HUDEP-2 (cell line): ENCODE results near the gene TTYH3.
A peak's percentile ranks its signal among the peaks of the same experiment; 100 is the strongest.
"Not testable (repeated sequence)": the region's sequence is repeated elsewhere in the genome, so short reads cannot be mapped to it uniquely, and the experiment has no call there.

ENCODE experiments used
- DNase-seq, 76 experiments: peaks; one replicate each; lab custom pipeline; 2025; ENCODE audit not compliant: unreplicated experiment in 76 of 76; lab: John Stamatoyannopoulos, UW

The TTYH3 gene

GRCh38 chr7:2661602-2662272, 30.0 kb downstream of the TTYH3 start:
- DNase-seq: no peak

DNA sequence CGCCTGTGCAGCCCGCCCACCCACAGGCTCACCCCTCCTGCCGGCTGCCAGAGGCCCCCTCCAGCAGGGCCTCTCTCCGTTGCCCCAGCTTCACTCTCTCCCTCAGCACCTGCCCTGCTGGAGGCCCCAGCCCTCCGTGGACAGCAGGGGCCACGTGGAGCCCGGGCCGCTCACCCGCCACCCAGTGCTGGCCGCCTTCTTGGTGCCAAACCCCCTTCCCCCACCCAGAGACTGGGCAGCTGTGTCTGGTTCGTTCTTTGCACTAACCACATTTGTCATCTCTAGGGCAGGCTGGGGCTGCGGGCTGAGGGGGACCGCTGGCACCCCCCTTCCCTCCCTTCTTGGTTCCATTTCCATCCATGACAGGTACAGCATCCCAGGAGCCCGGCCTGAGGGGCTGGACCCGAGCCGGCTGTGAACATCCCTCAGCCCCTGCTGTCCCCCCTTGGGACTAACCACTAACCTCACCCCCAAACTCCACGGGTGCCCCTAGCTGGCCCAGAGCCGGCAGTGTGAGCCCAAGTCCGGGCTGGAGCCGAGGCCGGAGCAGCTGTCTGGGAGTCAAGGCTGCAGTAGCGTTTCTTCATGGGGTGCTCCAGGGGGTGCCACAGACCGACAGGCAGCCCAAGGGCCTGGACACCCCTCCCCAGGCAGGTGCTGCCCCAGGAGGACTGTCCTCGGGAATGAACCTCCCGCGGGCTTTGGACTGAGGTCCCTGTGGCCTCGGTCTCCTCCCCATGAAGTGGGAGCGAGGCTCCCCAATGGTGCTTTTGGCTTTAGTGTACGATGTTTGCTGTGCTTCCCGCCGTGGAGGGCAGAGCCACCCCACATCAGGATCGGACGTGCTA, 30.7 kb downstream of the TTYH3 start:
- DNase-seq: no peak

DNA sequence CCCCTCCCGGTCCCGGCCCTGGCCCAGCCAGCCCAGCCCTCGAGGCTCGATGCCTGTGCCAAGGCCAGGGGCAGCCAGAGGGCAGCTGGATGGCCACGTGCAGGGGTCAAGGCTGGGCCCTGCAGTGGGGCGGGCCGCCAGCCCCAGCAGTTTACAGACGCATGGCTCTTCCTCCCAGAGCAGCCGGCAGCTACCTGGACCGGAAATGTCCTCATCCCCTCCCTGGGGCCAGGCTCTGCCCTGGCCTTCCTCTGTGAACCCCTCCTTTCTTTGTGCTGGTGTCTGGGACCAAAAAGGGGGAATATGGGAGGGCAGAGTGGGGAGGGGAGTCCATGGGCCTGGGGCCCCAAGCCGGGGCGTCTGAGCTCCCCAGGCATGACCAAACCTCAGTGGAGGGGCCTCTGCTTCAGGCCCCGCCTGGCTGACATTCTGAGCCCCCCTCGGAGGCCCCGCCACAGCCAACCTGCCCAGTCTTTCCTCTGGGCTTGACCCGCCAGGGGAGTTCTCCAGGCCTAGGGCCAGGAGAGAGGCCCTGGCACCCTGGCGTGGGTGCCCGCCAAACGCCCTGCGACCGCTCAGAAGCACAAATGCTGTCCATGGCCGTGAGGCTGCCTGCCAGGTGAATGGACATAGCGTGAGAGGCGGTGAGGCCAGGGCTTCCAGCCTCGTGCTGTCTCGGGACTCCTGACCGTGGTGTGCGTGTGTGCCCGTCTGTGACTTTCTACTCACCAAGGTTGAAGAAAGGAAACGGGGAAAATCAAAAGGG, 31.5 kb downstream of the TTYH3 start:
- DNase-seq: no peak

- no peak for DNase-seq
Measured at GRCh38 chr7:2663960-2664359, 32.2 kb downstream of the TTYH3 start.

- no peak for DNase-seq
Measured at GRCh38 chr7:2665359-2665791, 33.6 kb downstream of the TTYH3 start.

GRCh38 chr7:2666155-2666554, 34.4 kb downstream of the TTYH3 start:
- no peak for DNase-seq

DNA sequence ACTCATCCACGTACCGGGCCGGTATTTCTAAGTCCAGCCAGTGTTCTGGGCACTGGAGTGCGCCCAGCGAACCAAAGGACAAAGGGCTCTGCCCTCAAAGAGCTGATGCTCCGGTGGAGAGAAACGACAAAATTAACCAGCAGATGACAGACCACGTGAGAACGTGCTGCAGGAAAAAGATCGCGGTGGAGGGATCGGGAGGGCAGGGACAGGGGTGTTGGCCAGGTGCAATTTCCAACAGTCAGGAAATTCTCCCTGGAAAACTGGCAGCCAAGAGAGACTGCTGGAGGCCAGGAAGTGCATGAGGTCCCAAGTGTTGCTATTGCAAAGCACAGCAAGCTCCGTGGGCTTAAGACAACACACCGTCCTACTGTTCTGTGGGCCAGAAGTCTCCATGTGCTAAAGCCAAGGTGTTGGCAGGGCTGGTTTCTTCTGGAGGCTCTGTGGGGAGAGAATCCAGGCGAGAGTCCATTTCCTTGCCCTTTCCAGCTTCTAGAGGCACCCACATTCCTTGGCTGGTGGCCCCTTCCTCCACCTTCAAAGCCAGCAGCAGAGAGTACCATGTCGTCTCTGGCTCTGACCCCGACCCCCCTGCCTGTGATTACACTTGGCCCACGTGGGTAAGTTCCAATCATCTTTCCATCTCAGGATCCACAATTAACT, 34.9 kb downstream of the TTYH3 start:
- no peak for DNase-seq

DNA sequence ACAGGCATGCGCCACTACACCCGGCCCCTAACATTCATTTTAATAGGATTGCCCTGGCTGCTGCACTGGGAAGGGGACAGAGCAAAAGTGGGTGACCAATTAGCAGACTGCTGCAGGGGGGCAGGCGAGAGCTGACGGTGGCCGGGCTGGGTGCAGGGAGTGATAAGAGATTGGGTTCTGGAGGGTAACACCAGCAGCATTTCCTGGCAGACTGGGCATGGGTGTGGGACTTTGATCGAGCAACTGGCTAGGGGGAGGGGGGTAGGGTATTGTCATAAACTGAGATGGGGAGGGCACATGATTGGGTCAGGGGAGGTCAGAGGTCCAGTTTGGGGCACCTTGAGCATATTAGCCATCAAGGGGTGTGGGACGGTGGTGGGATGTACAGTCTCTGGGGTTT, 36.1 kb downstream of the TTYH3 start:
- DNase-seq: peak in 33 of 76 experiments; percentile 7 to 63 (median 26)

DNA sequence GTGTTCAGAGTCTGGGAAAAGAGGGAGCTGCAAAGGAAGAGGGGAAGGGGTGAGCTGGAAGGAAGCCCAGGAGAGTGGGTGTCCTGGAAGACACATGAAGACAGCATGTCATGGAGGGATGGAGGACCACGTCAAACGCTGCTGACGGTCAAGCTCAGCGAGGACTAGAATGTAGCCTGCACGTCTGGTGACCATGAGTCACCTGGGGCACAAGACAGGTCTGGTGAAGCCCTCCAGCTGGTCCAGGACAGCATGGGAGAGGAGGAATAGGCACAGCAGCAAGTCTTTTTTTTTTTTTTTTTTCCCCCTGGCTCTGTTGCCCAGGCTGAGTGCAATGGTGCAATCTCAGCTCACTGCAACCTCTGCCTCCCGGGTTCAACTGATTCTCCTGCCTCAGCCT, 36.6 kb downstream of the TTYH3 start:
- DNase-seq: no peak

DNA sequence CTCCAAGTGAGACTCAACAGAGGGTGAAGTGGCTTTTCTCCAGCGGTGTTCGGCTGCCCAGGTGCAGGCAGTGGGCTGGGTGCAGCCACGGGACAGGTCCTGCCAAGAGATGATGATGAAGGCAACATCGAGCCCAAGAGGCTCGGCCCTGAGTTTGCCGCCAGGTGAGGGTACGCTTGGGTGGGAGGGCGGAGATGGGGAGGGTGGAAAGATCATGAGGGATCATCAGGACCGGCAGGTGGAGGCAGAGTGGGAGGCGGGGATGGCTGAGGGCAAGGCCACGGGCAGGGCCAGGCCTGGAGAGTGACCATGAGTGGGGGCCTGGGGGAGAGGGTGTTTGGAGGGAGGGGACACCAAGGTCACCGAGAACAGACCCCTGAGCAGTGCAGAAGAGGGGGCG, 38.4 kb downstream of the TTYH3 start:
- no peak for DNase-seq

GRCh38 chr7:2670720-2671391, 39.1 kb downstream of the TTYH3 start:
- DNase-seq: peak in 59 of 76 experiments; percentile 3 to 76 (median 38)

DNA sequence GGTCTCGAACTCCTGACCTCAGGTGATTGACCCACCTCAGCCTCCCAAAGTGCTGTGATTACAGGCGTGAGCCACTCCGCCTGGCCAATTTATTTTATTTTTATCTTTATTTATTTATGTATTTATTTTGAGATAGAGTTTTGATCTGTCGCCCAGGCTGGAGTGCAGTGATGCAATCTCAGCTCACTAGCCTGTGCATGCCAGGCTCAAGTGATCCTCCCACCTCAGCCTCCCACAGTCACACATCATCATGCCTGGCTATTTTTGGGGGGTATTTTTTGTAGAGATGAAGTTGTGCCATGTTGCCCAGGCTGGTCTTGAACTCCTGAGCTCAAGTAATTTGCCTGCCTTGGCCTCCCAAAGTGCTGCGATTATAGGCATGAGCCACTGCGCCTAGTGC, 41.4 kb downstream of the TTYH3 start:
- not testable (repeated sequence) for DNase-seq

GRCh38 chr7:2673934-2674333, 42.1 kb downstream of the TTYH3 start:
- DNase-seq: no peak

GRCh38 chr7:2675256-2675764, 43.5 kb downstream of the TTYH3 start:
- DNase-seq: no peak

- DNase-seq: not testable (repeated sequence)
Measured at GRCh38 chr7:2676576-2676975, 44.8 kb downstream of the TTYH3 start.

DNA sequence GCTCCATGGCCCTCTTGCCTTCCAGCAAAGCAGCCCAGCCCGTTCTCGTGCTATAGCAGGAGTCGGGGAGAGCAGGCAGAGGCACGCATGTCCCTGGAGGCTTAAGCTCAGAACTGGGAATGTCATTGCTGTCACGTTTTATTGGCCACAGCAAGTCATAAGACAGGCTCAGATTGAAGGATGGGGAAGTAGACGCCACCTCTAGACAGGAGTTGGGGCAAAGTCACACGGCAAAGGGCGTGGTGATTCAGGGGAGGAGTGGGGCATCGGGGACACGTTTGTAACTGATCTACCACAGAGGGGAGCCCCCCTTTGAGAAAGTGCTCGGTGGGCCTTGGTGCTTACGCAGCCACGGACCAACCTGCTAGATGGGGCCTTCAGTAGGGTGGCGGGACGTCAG, 46.7 kb downstream of the TTYH3 start:
- not testable (repeated sequence) for DNase-seq

DNA sequence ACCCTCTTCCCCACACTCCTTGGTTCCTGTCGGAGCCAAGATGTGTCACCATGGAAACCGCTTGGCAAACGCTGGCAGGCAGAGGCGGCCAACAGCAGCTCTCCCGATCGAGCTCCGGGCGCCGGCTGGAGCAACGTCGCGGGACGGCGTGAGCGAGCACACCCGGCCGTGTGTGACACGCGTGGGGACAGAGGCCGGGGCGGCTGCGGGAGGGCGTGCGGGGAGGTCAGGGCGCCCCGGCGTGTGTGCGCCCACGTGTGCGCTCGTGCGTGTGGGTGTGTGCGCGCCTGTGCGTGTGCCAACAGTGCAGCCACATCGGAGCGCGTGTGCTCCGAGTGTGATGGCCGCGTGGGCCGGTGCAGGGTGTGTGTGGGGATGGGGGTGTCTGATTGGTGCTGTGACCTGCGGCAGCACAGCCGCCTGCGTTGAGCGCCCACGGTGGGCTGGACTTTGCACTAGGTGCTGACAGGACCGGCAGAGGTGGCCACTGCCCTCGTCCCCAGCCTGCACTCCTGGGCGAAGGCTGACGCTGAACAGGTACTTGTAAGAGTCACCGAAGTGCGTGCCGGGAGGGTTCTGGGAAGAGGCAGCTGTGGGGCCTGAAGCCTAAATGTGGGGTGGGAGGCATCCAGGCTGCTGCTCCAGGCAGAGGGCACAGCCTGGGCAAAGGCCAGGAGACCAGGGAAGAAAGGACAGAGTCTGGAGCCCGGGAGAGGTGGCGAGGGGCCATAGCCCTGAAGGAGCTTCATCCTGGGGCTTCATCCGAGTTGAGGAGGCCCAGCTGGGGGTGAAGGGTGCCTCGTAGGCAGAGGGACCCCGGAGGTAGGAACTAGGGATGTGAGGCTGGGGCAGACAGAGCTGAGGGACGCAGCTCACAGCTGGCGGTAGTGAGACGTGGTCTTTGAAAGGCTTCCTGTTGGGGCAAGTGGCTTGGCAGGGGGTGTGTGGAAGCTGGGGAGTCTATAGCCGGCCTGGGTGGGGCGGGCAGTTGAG, 47.6 kb downstream of the TTYH3 start:
- DNase-seq: not testable (repeated sequence)

- no peak for DNase-seq
Measured at GRCh38 chr7:2680256-2680655, 48.5 kb downstream of the TTYH3 start.
